EL (cell line): ENCODE measurements around the gene TUBB1.

Source experiments
- DNase-seq: peaks from one replicate; pipeline ENCODE4 v3.0.0-alpha.2; 2016

TUBB1 gene

DNA sequence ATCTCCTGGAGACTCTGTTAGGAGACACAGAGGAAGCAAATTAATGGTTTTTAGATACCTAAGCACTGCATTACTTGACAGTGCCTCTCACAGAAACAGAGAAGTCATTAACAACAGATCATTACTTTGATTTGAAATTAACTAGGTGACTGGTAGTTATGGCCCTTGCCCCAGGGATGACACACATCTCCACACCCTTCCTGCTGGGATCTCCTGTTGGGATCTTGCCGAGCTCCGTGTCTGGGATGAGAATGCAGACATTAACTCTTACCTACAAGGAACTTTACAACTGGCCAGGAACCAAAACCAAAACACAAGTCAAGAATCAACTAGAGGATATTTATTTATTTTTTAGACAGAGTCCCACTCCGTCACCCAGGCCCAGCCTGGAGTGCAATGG is 25.6 kb downstream of the TUBB1 start:
- DNase-seq, result no peak

DNA sequence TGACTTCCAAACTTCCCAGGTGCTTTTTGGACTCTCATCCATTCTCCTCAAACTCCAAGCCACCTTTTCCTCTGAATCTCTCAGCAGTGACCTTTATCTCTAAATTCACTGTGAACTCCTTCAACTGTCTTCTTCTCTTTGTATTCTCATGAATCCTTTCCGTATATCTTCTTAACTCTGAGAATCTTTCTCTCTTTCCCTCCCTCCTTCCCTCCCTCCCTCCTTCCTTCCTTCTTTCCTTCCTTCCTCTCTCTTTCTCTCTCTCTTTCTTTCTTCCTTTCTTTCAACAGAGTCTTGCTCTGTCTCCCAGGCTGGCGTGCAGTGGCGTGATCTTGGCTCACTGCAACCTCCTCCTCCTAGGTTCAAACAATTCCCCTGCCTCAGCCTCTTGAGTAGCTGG is 27.6 kb downstream of the TUBB1 start:
- DNase-seq, result no peak

DNA sequence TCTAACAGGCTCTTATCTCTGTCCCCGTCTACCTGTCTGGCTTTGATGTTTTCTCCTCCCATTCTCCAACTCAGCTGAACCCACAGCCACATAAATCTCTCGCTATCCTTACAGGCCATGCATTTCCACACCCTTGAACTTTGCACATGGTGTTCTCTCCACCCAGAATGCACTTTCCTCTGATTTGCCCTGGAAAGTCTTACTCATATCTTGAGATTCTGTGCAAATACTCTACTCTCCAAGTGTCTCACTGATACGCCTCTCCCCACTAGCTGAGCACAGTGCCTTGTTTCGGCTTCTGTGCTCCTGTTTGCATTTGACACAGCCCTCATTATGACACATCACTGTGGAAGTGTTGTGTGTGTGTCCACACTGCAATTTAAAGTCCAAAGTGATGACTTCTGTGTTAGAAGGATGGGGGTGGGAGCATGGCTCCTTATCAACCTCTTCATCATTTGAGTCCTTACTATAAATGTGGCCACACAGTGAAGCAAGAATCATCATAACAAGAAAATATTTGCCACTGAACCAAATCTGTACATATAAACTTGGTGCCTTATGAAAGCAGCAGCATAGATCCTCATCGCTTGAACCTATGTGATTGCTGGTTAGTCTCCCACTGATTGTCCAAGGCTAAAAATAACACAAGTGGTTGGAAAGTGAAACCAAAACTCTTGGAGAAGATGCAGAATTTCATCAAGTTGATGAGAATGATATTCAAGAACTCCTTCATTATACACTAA is 28.9 kb downstream of the TUBB1 start:
- peak; percentile 60 for DNase-seq

DNA sequence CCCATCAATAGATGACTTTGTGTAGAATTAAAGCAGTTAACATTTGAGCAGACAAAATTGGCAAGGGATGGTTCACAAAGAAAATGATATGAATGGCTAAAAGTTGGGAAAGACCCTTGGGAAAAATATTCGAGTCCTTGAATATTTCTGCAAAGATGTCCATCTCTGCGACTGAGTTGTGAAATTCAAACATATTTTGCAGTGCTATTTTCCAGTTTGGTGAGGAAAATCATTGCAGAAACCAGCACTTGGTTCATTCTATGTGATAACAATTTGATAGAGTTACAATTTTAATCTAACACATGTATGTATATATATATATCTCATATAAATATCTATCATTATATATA is 29.4 kb downstream of the TUBB1 start:
- DNase-seq, result no peak

DNA sequence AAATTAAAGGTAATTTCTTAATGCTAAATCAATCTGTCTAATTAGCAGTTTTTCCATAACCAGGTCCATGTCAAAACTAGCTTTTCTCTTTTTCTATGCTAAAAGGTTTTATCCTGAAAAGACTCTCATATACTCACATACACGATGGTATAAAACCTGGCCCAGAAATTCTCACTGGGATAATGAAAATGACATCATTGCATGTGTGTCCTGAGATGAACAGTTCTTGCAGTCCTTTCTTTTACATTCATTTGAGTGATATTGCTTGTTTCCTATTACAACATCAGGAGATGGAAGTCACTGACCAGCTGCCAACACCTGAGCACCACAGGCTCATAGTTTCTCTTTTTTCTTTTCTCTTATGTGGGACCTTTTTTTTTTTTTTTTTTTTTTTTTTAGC is 31.2 kb downstream of the TUBB1 start:
- no peak for DNase-seq

DNA sequence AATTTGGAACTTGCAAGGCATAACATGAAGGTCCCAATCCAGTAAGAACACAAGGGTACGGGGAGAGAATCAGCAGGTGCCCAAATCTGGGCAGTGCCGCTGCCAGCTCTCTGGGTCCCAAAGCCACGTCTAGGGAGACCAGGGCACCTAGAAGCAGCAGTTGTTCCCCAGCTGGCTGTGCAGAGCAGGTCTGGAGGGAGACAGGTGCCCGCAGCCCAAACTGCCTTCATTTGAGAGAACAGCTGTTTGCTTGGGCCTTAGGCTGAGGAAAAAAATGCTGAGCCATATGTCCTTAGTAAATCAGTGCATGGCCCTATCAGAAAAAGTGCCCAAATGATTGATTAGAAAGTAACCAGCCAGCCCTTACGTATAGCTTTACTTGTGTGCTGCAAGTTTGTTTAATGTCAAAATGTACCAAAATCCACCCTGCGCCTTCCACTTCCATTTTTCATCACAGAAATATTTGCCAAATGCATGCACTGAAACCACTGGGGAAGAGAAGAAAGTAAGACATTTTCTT is 32.5 kb downstream of the TUBB1 start:
- no peak for DNase-seq

DNA sequence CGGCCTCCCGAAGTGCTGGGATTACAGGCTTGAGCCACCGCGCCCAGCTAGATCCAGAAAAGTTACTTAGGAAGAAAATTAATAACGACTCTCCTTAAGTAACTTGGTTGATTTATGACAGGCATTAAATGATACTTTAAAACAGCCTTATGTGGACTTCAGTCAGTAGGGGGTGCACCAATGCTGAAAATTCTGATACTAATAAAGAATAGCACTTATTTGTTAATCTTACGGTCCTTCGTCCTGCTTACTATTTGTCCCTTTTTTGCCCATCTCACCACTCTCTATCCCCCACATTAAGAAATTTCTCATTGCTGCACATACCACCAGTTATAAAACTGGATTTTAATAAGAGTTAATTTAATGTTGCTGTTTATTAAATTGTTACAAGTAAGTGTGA is 36.1 kb downstream of the TUBB1 start:
- DNase-seq, result peak; percentile 21

DNA sequence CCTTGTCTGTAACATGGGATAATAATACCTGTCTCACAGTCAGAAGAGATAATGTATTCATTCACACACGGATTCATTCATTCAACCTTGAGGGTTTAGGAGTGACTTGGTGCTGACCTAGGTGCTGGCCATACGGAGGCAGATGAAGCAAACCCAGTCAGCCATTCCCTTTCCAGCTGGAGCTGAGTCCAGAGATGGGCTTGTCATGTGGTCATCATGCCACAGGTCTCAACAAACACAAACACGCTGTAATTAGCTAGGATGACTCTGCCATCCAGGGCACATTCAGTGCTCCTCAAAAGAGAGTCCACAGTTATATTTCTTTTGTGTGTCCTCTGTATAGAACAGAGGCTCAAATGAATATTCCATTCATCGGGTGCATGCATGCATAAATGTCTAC is 42.9 kb downstream of the TUBB1 start:
- DNase-seq, result no peak

DNA sequence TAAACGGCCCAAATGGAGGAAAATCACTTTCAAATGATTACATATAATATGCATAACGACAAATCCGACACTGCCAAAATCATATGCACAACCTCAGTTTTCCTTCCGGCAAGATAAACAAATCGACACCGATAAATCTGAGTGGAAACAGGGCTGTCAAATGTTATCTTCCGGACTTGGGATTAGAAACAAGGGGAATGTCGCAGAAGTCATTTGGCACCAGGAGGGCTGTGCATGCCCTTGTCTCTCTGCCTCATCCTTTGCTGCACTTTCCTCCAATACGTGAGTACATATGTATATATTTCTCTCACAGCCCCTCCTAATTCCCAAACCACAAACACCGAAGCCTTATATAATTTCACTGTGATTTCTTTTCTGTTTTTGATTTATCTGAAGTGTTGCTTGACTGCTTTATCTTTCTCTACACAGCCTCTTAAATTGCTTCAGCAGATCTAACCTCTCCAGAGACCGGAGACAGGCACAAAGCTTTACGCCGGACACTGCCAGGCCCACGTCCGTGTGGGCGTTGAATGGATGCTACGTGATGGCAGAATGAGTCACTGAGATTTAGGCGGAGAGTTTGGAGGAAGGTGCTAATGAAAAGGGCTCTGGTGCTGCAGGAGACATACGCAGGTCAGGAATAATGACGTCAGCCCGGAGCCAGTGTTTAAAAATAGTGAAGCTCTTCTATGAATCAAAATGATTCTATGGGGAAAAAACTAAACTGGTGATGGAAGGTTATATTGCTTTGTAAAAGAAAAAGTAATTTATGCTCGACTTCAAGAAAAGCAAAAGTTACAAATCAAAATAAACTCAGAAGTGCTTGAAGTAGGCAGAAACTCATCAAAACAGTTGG is 44.4 kb downstream of the TUBB1 start:
- DNase-seq, result peak; percentile 83

DNA sequence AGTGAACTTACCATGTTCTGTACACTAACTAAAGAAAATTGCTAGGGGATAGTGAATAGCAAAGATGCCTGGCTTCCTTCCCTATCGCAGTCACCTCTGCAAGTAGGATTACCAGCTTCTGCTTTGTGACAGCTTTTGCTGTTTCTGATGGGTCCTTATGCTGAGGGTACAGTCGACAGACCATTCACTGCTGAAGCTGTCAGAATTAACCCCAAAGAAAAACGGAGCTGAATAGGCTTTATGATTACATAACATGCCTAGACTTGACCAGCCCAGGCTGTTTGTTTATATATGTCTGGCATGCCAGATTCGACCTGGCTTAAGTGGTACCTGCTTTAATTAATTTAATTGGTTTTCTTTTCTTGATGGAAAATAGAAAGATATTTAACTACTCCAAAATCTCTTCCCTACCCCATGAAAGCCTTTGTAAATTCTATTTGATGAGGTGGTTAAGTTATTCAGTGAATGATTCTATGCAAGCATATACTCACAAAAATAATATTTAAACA is 45.0 kb downstream of the TUBB1 start:
- DNase-seq, result no peak

DNA sequence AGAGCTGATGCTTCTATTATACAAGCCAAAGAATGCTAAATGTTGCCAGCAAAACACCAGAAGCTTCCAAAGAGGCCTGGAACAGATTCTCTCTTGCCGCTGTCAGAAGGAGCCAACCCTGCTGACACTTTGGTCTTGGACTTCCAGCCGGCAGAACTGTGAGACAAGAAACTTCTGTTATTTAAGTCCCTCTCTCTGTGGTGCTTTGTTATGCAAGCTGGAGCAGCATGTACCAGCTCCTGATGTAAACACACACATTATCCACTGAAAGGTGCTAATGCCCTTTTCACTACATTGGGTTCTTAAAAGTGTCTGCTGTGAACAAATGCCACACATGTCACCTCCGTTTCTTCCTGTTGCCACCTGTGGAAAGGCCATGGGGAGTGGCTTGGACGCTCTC is 49.3 kb downstream of the TUBB1 start:
- no peak for DNase-seq

DNA sequence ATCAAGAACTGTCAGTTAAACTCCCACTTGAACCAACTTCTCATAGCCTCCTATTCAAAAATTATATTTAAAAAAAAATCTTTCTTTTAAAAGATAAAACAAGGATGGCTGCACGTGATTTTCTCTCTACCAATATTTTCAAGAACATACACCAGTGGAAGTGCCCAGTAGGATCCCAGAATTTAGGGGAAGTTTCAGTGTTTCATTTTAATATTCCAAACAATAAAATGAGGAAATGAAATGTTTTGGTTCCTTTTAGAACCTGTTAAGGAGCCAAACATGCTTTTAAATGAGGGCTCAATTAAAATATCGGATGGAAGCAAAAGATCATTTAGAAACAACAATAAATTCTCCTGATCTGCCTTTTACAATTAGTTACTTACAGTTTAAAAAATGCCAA is 49.8 kb downstream of the TUBB1 start:
- no peak for DNase-seq

DNA sequence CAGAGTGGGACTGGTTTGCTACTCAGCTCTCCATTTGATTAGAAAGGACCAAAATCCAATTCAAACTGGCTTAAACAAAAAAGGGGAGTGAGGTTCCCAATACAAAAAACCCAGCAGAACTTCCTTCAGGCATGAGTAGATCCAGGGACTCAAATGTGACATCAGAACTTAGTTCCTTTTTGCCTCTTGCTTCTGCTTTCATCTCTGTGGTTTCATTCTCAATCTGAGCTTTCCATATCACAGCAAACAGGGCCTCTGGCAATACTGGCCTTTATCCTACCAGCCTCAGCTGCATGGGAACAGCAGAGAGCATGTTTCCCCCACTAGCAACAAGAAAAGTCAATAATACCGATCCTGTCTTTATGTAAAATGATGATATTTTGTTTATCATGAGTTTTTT is 52.0 kb downstream of the TUBB1 start:
- DNase-seq, result no peak

DNA sequence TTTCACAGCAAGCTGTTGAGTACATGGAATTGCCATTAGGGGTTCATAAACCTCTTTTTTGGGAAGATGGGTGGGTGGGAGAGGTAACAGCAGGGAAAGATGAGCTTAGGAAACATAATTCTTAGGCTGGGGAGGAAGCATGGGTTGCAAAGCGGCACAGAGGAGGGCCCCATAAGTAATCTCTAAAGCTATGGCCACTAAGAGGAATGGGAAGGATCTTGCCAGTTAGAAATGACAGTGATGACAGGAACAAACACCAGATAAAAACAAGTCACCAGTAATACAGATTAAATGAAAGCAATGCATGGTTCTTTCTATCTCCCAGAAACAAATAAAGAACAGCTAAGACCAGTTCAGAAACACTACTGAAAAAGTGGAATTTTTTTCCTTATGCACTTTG is 54.4 kb downstream of the TUBB1 start:
- DNase-seq, result no peak

DNA sequence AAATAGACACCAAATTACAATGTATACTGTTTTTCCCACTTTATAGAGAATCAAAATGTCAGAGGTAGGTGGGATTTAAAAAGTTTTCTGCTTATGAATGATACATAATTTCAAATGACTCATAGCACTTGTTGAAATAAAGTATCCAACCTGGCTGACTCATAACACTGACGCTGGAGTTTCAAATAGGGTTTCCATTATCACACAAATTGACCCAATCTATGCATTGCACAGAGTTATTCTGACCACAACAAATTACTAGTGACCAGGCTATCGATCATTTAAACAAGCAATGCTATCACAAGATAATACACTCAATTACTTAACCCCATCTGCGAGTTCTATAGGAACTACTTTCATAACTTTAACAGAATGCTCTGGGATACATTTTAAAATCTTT is 55.2 kb downstream of the TUBB1 start:
- peak; percentile 25 for DNase-seq

DNA sequence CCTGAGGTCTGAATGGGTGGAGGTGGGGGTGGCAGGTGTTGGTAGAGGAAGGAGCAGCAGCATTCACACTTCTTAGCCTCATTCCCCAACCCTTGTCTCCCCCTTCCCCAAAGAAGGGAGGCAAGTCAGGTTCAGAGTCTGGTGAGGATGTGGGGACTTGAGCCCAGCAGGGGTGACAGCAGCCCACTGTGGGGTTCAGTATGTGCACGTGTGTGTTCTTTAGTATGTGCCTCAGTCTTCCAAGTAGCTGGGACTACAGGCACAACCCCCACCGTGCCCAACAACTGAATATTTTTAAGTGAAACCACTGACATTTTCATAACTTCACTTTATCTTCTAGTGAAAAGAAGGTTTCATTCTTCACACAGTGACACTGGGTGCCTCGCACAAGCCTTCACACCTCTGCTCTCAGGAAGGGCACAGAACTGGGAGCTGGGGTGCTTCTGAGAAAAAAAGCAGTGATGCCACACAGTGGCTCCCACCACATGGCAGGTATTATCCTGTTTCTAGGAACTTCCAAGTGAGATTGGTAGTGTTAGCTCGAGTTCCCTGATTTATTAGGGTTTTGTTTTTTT is 56.8 kb downstream of the TUBB1 start:
- DNase-seq, result no peak
